Activated CD4-positive, alpha-beta T cell treated with anti-CD3 and anti-CD28 coated beads, Interleukin-2, amount 50 U/mL, for 16 hours (primary cell): ENCODE data around the gene FMNL2.

Source experiments
- DNase-seq: peaks from one replicate; pipeline ENCODE4 v3.0.0-alpha.2; 2020

FMNL2 gene

DNA sequence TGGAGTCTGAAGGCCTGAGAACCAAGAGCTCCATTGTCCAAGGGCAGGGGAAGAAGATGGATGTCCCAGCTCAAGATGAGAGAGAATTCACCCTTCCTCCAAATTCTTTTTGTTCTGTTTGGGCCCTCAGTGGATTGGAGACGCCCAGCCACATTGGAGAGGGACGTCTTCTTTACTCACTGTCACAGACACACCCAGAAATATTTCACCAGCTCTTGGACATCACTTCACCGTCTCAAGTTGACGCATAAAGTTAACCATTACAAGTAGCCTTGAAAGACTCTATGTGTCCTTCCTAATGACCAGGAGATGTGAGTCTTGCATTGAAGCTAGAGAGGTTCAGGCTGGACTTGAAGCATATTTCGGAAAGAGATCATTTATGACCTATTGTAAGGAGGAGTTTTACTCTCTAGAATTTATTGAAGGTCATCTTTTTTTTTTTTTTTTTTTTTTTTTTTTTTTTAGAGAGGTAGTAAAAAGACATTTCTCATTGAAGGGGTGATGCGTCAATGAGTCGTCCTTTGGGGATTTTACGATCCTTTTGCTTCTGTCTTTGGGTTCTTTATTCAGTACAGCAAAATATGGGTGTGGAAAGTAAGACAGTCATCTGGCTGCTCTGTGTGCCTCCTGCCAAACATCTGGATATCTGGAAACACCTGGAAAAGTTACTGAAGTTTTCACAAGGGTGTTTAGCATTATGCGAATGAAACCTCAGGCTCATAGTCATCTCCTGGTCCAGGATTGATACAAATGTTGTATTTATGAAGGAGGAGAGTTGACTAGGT, 264.2 kb downstream of the FMNL2 start:
- DNase-seq: no peak

DNA sequence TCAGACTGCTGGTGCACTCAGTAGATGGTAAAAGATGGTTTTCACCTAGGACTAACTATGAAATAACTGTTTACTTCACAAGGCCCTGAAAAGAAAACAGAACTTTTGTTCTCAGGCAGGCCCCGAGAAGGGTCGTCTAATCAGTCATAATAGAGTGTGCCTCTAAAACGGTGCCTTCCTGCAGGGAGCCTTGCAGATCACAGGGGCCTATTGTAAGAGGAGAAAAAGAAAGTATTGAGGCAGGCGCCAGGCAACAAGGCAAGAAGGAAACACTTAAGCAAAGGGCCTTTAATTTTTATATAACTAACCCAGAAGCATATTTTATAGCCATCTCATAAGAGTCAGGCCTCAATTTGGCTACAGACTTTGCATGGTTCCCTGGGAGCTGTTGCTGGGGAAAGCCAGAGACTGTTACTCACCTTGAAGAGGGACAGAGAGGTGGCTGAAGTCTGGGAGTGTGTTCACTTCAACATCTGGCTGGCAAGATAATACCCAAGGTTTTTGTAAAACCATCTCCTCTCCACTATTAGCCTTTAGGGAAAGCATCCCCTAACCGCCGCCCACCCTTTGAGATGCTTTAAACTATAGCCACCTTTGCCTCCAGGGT, 265.2 kb downstream of the FMNL2 start:
- no peak for DNase-seq

DNA sequence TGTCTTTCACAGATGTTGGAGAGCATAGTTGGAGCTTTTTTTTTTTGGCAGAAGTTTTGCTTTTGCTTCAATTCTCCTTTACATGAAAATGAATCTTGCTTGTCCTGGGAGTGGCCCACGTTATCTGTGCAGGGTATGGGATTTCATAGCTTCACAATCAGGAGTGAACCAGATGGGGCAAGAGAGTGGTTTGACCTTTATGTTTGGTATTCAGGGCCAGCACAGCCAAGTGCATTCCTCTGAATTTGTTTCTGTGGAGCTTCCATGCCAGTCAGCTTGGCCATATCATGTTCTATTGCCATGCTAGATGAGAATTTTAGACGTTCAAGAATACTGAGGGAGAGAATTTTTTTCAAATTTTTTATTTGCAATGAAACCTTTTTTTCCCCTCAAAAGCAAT, 265.7 kb downstream of the FMNL2 start:
- no peak for DNase-seq

DNA sequence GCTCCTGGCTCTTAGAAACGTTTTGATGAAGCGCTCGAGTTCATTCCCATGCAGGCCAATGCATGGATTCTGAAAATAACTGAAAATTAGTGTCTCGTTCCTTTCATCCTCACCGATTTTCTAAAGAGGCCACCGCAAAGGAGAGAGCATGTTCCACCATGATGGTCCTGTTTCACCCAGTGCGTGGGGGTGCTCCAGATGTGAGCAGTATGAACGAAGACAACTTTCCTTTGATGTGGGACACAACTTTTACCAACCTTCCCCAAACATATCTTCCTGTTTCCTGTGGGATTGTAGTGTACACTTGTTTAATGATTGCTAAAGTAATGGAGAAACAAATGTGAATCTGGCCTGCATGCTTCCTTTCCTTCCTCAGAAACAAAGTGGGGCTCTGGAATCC, 267.8 kb downstream of the FMNL2 start:
- no peak for DNase-seq

DNA sequence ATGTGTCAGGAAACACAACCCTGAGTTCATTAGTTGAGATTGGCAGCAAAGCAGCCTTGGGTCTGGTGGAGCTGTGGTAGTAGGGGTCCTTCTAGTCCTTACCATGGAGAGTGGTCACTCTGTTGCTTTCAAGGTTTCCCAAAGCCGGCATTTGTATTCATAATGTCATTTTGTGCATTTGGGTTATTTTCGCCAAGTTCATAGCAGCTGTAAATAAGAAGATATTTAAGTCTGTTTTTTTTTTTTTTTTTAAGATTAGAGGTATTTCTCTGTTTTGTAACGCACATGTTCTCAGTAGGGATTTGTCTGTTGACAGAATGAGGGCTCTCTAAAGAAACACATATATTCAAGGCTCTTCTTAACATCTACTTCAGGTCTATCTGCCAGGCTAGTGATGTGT, 268.2 kb downstream of the FMNL2 start:
- DNase-seq: no peak

DNA sequence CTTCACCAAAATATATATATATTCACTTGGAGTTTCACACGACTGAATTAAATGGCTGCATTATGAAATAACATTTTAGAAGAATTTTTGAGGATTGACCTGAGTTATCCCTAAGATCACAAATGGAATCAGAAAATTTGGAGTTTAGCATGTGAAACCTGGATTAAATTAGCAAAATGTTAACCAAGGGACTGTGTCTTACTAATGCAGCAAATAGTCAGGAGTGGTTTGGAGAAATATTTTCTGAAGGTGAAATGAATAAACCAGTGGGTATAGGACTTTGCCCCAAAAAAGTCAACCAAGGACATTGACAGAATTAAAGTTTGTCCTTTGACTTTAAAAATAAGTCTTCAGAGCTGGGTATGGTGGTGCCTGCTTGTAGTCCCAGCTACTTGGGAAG, 271.1 kb downstream of the FMNL2 start:
- no peak for DNase-seq

DNA sequence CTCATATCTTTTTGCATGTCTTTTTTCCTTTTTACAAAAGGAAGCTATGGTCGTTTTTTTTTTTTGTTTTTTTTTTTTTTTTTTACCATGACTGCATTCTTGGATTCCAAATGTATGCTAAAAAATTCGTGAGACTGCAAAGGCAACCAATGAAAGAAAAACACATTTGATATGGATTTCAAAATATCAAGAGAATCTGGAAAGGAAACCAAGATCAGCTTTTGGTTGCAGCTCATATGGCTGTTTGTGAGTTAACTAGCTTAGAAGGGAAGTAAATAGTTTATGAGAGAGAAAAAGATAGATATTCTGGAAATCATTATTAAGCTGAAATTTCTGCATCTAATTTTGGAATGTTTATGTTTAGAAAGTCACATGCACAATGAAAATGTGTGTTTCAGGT, 272.0 kb downstream of the FMNL2 start:
- no peak for DNase-seq

DNA sequence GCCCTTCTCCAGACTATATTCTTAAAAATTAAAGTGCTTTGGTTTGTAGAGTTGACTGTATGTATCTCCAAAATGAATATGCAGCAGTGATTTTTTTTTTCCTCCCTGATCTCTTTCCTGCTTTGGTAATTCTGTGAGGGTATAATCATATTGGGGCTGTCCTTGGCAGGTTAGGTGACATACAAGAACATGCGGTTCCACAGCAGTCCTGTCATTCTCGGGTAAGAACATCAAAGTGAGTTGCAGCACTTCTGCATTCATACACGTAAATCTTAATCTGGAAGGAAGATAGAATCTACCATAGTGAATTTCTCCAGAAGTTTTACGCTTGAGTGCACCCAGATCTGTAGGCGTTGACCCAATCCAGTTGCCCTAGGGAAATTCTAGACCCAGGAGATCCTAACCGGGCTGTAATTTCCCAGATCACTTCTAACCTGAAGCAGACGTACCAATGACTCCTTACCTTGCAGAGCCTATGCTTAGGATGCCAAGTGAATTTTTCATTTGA, 272.9 kb downstream of the FMNL2 start:
- DNase-seq: no peak

DNA sequence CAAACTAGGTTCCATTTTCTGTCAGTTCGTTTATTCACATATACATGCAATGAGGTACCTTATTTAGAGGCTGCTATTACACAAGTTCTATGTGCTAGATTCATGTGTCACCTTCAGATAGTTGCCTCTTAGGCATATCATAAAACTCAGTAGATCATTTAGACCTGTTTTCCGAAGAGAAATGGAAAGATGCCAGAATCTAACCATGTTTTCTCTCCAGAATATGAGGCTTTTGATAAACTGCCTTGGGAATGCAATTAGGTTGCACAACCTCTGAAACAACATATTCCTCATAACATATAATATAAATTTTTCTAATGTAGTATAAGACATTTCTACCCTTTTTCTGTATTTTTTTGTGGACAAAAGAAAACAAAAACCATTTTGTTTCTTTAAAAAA, 274.2 kb downstream of the FMNL2 start:
- no peak for DNase-seq

DNA sequence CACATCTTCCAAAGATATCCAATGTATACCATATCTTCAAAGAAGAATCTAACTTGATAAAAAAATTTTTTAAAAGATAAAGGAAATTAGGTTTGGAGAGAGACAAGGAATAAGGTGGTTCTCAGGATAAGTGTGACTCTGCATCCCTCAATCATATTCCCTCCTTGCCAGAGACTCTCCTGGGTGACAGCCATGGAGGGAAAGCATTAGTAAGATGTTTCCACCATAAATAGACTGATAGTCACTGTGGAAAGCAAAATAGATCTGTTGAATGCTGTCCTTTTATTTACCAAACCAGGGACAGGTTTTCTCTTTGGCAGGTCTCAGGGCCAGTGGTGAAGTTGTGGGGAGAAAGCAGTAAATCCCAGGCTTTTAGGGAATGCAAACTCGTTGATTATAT, 274.7 kb downstream of the FMNL2 start:
- DNase-seq: no peak

DNA sequence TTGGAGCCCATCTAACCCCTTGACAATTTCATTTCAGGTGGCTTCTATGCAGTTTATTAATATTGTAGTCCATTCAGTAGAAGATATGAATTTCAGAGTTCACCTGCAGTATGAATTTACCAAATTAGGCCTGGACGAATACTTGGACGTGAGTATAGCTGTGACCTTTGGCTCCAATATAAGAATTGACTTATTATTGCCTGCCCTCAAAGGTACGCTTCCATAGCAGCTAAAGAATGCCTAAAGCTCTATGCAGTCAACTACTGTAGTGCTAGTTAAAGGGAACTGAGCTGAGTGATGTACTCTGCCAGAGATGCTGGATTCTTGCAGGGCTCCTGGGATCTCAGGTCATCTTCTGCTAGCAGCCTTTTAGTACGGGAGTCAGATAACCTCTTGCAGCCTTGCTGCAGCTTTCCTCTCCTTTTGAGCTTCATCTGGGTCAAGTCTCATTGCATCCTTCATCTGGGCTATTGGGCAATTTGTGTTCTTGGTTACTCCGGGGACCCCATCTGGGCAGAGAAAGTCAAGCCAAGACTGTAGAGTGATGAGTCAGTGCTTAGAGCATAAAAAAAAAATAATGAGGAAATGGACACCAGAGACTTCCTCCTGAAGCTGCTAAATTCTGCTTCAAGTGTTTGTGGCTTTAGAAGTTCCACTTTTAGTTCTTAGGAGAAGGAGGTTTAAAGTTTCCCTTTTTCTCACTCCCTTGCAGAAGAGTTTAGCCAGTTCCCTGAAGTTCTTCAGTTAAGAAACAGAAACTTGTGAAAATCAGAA, 276.7 kb downstream of the FMNL2 start:
- DNase-seq: peak; percentile 58

DNA sequence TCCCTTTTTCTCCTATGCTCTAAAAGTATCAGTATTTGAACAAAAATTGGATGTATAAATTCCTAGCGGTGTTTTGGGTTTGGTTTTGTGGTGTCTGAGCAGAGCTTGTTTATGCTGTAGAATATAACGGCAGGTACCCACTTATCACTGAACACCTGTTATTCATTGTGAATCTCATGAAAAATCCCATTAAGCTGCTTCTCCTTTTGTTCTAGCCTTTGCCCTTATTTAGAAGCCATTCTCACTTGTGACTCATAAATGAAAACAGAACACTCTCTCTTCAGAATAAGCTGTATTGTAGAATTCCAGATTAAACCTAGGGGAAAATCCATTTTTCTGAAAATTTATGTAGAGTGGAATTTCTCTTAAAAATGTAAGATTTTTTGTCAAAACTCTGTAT, 278.3 kb downstream of the FMNL2 start:
- DNase-seq: no peak

DNA sequence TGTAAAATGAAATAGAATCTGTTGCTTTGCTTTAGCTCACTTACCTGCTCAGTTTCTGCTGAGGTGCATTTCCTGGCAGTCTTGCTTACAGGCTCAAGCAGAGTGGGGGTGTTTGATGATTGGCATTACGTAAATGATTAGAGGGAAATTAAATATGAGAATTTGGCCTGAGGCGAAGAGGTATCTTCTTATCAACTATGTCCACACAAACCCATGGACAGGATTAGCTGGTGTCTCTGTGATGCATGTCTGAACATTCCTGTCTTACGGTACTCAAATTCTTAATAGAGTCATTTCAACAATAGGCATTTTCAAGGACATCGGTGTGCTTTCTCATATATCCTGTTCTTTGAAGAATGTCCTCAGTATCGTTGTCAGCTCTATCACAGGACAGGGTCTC, 280.2 kb downstream of the FMNL2 start:
- no peak for DNase-seq

DNA sequence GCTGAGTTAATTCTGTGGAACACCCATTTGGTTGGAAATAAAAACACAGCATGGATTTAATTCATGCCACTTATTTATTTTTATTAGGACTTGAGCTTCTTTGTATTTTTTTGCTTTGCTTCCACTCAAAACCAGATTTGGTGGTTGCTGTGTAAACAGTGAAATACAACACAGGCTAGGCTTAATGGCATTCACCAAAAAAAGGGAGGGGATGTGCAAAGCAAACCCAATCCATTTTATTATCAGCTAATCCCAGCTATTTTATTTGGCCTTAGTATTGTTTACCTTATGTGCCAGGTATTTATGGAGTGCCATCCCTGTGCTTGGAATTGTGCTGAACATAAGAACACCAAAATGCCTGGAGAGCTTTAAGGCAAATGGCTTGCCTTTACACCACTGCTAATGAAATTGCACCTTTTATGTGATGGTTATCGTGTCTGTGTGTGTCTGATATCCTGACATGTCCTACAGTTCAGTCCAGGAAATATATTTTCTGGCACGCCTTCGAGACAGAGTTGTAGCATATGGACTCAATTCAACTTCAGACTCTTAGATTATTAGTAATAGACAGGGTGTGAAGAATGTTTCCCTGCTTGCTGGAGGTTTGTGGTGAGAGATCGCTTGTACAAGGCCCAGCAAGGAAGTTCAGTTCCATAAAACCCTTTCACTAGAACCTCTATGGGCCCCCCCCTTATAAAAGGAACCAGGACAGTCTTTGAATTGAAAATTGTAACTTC, 282.6 kb downstream of the FMNL2 start:
- DNase-seq: no peak

DNA sequence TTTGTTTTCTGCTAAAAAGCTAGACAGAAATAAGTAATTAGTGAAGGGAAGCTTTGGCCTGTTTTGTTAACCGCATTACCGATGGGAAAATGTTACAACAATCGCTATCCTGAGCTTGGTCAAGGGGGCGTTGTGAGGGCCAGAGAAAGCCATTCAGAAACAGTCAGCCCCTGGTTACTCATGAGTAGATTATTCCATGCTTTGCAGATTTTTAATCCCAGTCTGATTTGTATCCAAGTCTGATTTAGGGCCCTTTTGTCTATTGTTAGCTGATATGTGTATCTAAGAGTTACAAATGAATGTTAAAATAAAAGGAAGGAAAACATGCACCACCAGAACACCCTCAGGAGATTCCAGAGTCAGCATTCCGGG, 283.2 kb downstream of the FMNL2 start:
- no peak for DNase-seq

DNA sequence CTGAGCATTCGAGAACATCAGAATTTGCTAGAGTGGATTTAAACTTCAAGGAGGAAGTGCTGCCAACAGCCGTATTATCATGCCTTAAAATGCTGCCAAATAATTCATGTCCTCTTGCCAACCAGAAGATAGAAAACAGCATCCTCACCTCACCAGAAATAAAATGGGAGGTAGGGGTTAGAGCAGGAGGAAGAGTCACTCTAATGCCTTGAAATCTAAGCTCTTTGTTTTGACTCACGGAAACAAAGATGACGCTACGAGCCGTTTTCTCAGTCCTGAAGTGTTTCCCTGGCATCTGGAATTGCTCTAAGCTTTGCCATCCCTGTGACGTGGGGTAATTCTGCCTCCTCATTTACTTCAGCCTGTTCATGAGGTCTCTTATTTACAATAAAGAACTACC, 285.2 kb downstream of the FMNL2 start:
- no peak for DNase-seq

DNA sequence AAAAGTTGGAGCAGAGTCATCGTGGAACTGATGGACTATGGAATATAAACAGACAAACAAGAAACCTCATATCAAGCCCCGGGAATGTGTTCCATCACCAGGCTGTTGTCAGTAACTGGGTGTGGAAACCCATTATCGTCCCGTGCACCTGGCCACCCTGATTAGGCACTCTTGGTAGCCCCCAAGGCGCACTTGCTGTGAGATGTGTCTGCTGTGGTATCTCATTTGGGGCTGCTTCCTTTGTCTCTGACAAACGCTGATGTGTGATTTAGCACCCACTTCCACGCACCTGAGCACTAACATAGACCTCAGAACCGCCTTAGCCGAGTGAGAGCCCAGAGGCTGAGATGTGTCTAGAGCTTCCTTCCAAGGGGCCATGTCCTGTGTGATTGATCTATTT, 286.0 kb downstream of the FMNL2 start:
- no peak for DNase-seq

DNA sequence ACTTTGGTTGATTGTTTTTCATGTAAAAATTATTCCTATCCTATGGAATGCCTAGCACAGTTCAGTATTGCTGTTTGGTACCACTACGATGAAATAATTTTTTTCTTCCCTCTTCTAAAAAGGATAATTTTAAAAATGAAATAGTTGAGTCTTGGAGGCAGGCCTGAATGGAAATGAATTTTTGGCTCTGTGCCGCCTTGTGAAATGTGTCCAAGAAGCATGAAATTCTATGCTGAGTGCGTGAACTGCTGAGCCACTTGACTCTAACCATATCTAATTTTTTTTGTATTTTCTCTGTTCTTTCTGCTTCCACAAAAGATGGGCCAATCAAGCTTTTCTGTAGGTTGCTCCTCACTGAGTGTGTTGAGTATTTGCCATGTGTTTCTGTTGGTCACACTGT, 287.2 kb downstream of the FMNL2 start:
- no peak for DNase-seq

DNA sequence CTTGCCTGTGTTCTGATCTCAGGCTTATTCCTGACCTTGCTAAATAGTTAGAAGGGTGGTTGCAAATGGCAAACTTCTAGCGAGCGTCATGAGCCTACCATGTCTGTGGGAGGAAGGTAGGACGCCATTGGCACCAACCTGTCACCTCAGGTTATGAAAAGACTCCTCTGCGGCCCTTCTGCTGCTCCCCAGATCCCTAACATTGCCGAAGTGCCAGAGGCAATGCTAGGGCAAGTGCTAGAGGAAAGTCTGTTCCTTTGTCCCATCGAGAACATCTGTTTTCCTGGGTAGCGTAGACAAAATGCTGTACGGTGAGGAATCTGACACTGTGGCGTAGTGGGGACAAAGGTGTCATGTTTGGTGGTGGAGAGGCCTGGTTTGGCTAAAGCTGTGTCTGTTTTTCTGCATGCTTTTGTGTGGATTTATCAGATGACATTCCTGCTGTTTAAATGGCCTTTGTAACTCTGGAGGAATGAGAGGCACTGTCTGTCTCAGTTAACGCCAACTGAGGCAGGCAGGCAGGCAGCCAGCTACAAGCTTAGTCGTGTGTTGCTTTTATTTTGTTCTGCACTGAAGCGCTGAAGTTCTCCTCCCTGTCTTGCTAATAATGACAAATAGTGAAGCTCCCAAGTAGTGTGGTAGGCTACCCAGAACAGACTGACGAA, 288.2 kb downstream of the FMNL2 start:
- no peak for DNase-seq

DNA sequence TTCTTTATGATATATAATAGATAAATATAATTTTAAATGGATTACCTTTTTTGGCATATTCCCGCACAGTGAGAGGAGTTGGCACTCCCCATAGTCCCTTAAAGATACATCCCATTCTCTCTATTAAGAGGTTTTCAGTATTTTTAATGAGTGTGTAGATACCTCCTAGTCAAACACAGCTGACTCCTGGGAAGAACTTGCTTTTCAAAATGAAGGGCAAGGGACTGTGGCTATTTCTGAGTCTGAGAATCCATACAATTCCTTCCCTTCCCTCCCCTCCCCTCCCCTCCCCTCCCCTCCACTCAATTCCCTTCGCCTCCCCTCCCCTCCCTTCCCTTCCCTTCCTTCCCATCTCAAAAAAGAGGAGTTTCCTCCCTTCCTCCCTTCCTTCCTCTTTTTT, 288.8 kb downstream of the FMNL2 start:
- DNase-seq: no peak

DNA sequence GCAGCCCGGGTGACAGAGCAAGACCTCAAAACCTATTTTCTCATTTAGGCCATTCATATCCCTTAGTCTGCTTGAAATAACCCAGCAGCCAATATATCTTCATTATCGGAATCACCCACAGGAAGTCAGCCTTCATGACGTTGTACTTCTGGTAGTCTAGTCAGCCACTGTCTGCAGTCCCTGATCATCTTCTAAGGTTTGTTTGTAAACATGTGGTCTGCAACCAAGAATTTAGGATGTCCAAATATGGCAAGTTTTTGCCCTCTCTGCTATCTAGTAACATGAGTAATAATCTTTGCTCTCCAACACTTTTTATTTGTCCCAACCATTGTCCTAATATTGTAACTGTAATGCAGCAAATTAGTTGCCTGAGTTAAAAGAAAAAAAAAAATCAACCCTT, 289.8 kb downstream of the FMNL2 start:
- DNase-seq: no peak

DNA sequence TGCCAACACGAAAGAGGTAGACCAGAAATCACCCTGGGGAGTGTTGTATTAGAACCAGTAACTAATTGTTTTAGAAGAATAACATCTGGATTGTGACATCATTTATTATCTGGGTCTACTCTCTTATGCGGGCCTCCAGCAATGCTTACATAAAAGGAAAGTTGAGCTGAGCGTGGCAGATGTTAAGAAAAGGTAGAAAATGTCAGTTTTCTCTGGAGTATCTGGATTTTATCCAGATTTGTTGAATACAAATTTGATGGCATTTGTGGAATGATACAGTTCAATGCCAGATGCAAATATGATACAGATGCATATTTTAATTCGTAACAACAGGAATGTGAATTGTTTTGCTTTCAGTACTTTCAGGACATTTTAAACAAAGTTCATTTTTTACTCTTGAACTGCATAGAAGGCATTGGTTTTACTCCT, 292.0 kb downstream of the FMNL2 start:
- DNase-seq: no peak
